Measurements from ENCODE around the gene SNX11. TPM values are rescaled to one million over a fixed set of nuclear protein-coding genes. Genes with fewer than 3 reads are reported as not detected.
A peak's percentile ranks its signal among the peaks of the same experiment; 100 is the strongest.

SNX11 gene
- total RNA-seq, 2 experiments from 2014 or later, result 20.2 to 23.0 TPM

- H3K27me3 Mint-ChIP-seq (ENCODE audit: low read depth), result no peaks in the 10 kb centered on the region
- DNase-seq, result no peak
- H3K4me1 Mint-ChIP-seq (ENCODE audit: low read depth), result peaks cover 40% of the 10 kb centered on the region
- peak overlapping the region; percentile 50 for H3K27ac Mint-ChIP-seq
- peaks cover 6% of the 10 kb centered on the region for H3K9me3 Mint-ChIP-seq
- peaks cover under 1% of the 10 kb centered on the region for H3K36me3 Mint-ChIP-seq (ENCODE audit: low read depth)
- CTCF ChIA-PET, result interaction anchor here (0.7 kb wide), 1 partner anchor 12 kb away, joined by 3 read pairs; no protein-coding TSS in a partner anchor
- peak overlapping the region; percentile 97 for H3K4me3 Mint-ChIP-seq
- intact Hi-C loops (cut with micrococcal nuclease), result loop anchor here (1.0 to 10.0 kb wide), 5 partner anchors 52 to 1094 kb away; partner anchors contain the start of genes ATP5MC1, NFE2L1 and SCRN2
Measured at GRCh38 chr17:48100591-48101011, 7.0 kb upstream of the SNX11 start.

GRCh38 chr17:48101012-48101720, 6.4 kb upstream of the SNX11 start, which contains the start of gene CBX1:
CBX1 (minus strand) TSS chr17:48101478; CDS start chr17:48077004, 24,474 bp downstream.
- CTCF ChIA-PET, result interaction anchor here (0.7 to 0.8 kb wide), 2 partner anchors 12 to 30 kb away, joined by 3 read pairs; no protein-coding TSS in a partner anchor
- Mint-ChIP-seq H3K27me3 (ENCODE audit: low read depth) (no peaks in the 10 kb centered on the region), H3K27ac (peak within 1 kb of the TSS; percentile 81), H3K36me3 (ENCODE audit: low read depth) (no peaks in the 10 kb centered on the region), H3K4me1 (ENCODE audit: low read depth) (peaks cover 34% of the 10 kb centered on the region), H3K4me3 (peak within 1 kb of the TSS; percentile 97), H3K9me3 (peaks cover 6% of the 10 kb centered on the region)
- peak; percentile 95 for DNase-seq
- intact Hi-C loops (cut with micrococcal nuclease), result loop anchor here (1.0 to 10.0 kb wide), 5 partner anchors 53 to 1094 kb away; partner anchors contain the start of genes ATP5MC1, NFE2L1 and SCRN2

- Mint-ChIP-seq H3K27me3 (ENCODE audit: low read depth) (no peaks in the 10 kb centered on the region), H3K9me3 (peaks cover 6% of the 10 kb centered on the region), H3K4me1 (ENCODE audit: low read depth) (peaks cover 35% of the 10 kb centered on the region), H3K36me3 (ENCODE audit: low read depth) (no peaks in the 10 kb centered on the region), H3K4me3 (peak overlapping the region; percentile 97), H3K27ac (peak overlapping the region; percentile 81)
- DNase-seq, result no peak
- CTCF ChIA-PET, result interaction anchor here (0.6 to 0.8 kb wide), 2 partner anchors 27 to 29 kb away, joined by 3 read pairs; no protein-coding TSS in a partner anchor
- intact Hi-C loops (cut with micrococcal nuclease), result loop anchor here (5.0 to 10.0 kb wide), 3 partner anchors 257 to 1093 kb away; partner anchors contain the start of genes ATP5MC1 and SCRN2
Measured at GRCh38 chr17:48102043-48102750, 5.4 kb upstream of the SNX11 start.

- Mint-ChIP-seq H3K36me3 (ENCODE audit: low read depth) (no peaks in the 10 kb centered on the region), H3K27me3 (ENCODE audit: low read depth) (no peaks in the 10 kb centered on the region), H3K9me3 (peaks cover 6% of the 10 kb centered on the region), H3K4me1 (ENCODE audit: low read depth) (peaks cover 37% of the 10 kb centered on the region), H3K4me3 (peak overlapping the region; percentile 50), H3K27ac (no peak overlapping the region)
- CTCF ChIA-PET, result interaction anchor here (0.6 to 1.1 kb wide), 2 partner anchors 26 to 30 kb away, joined by 3 to 4 read pairs; no protein-coding TSS in a partner anchor
- DNase-seq, result peak; percentile 63
- intact Hi-C loops (cut with micrococcal nuclease), result loop anchor here (5.0 to 10.0 kb wide), 3 partner anchors 258 to 1092 kb away; partner anchors contain the start of genes ATP5MC1 and SCRN2
Measured at GRCh38 chr17:48102798-48103715, 4.5 kb upstream of the SNX11 start.

- H3K36me3 Mint-ChIP-seq (ENCODE audit: low read depth), result no peaks in the 10 kb centered on the region
- peaks cover 6% of the 10 kb centered on the region for H3K9me3 Mint-ChIP-seq
- intact Hi-C loops (cut with micrococcal nuclease), result loop anchor here (5.0 to 10.0 kb wide), 3 partner anchors 260 to 1090 kb away; partner anchors contain the start of genes ATP5MC1 and SCRN2
- DNase-seq, result no peak
- H3K27me3 Mint-ChIP-seq (ENCODE audit: low read depth), result no peaks in the 10 kb centered on the region
- CTCF ChIA-PET, result interaction anchor here (1.1 kb wide), 1 partner anchor 157 kb away, joined by 5 read pairs; no protein-coding TSS in a partner anchor
- no peak overlapping the region for H3K27ac Mint-ChIP-seq
- peaks cover 46% of the 10 kb centered on the region for H3K4me1 Mint-ChIP-seq (ENCODE audit: low read depth)
- H3K4me3 Mint-ChIP-seq, result no peak overlapping the region
Measured at GRCh38 chr17:48104440-48104839, 3.1 kb upstream of the SNX11 start.

- intact Hi-C loops (cut with micrococcal nuclease), result loop anchor here (1.0 to 10.0 kb wide), 4 partner anchors 58 to 1088 kb away; partner anchors contain the start of genes NFE2L1, SCRN2 and SP2
- H3K4me3 Mint-ChIP-seq, result peak overlapping the region; percentile 97
- CTCF ChIA-PET, result interaction anchor here (0.6 to 1.4 kb wide), 3 partner anchors 20 to 82 kb away, joined by 3 to 4 read pairs (median 4); no protein-coding TSS in a partner anchor
- peaks cover 53% of the 10 kb centered on the region for H3K4me1 Mint-ChIP-seq (ENCODE audit: low read depth)
- peaks cover 6% of the 10 kb centered on the region for H3K9me3 Mint-ChIP-seq
- no peak for DNase-seq
- no peak overlapping the region for H3K27ac Mint-ChIP-seq
- no peaks in the 10 kb centered on the region for H3K36me3 Mint-ChIP-seq (ENCODE audit: low read depth)
- no peaks in the 10 kb centered on the region for H3K27me3 Mint-ChIP-seq (ENCODE audit: low read depth)
Measured at GRCh38 chr17:48106802-48107136, 797 bp upstream of the SNX11 start.

- Mint-ChIP-seq H3K27ac (peak overlapping the region; percentile 94), H3K4me3 (no peak overlapping the region), H3K9me3 (no peaks in the 10 kb centered on the region), H3K4me1 (ENCODE audit: low read depth) (peaks cover 57% of the 10 kb centered on the region), H3K27me3 (ENCODE audit: low read depth) (no peaks in the 10 kb centered on the region), H3K36me3 (ENCODE audit: low read depth) (peaks cover 11% of the 10 kb centered on the region)
- CTCF ChIA-PET, result interaction anchor here (0.7 kb wide), 1 partner anchor 28 kb away, joined by 5 read pairs; no protein-coding TSS in a partner anchor
- no peak for DNase-seq
- intact Hi-C loops (cut with micrococcal nuclease), result loop anchor here (5.0 kb wide), 1 partner anchor 317 kb away; no protein-coding TSS in a partner anchor
Measured at GRCh38 chr17:48110761-48111160, 3.2 kb downstream of the SNX11 start.

- Mint-ChIP-seq H3K27me3 (ENCODE audit: low read depth) (no peaks in the 10 kb centered on the region), H3K27ac (peak overlapping the region; percentile 94), H3K4me1 (ENCODE audit: low read depth) (peaks cover 54% of the 10 kb centered on the region), H3K9me3 (no peaks in the 10 kb centered on the region), H3K36me3 (ENCODE audit: low read depth) (peaks cover 11% of the 10 kb centered on the region), H3K4me3 (peak overlapping the region; percentile 44)
- CTCF ChIA-PET, result interaction anchor here (0.6 to 3.1 kb wide), 7 partner anchors 17 to 451 kb away, joined by 3 to 14 read pairs (median 4); no protein-coding TSS in a partner anchor
- intact Hi-C loops (cut with micrococcal nuclease), result loop anchor here (2.0 to 5.0 kb wide), 3 partner anchors 19 to 315 kb away; no protein-coding TSS in a partner anchor
- no peak for DNase-seq
Measured at GRCh38 chr17:48111937-48112241, 4.3 kb downstream of the SNX11 start.

GRCh38 chr17:48113201-48113676, 5.7 kb downstream of the SNX11 start:
- H3K4me1 Mint-ChIP-seq (ENCODE audit: low read depth), result peaks cover 46% of the 10 kb centered on the region
- H3K9me3 Mint-ChIP-seq, result no peaks in the 10 kb centered on the region
- peak overlapping the region; percentile 94 for H3K27ac Mint-ChIP-seq
- CTCF ChIA-PET, result interaction anchor here (0.6 to 3.1 kb wide), 10 partner anchors 8 to 314 kb away, joined by 3 to 14 read pairs (median 3); no protein-coding TSS in a partner anchor
- intact Hi-C loops (cut with micrococcal nuclease), result loop anchor here (2.0 to 5.0 kb wide), 3 partner anchors 18 to 314 kb away; no protein-coding TSS in a partner anchor
- peaks cover 15% of the 10 kb centered on the region for H3K36me3 Mint-ChIP-seq (ENCODE audit: low read depth)
- peak overlapping the region; percentile 46 for H3K4me3 Mint-ChIP-seq
- DNase-seq, result peak; percentile 79
- H3K27me3 Mint-ChIP-seq (ENCODE audit: low read depth), result no peaks in the 10 kb centered on the region

GRCh38 chr17:48121923-48122664, 14.5 kb downstream of the SNX11 start:
- peaks cover 26% of the 10 kb centered on the region for H3K36me3 Mint-ChIP-seq (ENCODE audit: low read depth)
- H3K4me3 Mint-ChIP-seq, result no peak overlapping the region
- H3K9me3 Mint-ChIP-seq, result no peaks in the 10 kb centered on the region
- H3K27me3 Mint-ChIP-seq (ENCODE audit: low read depth), result no peaks in the 10 kb centered on the region
- no peaks in the 10 kb centered on the region for H3K4me1 Mint-ChIP-seq (ENCODE audit: low read depth)
- CTCF ChIA-PET, result interaction anchor here (0.6 to 5.3 kb wide), 6 partner anchors 9 to 49 kb away, joined by 3 to 39 read pairs (median 4); no protein-coding TSS in a partner anchor
- H3K27ac Mint-ChIP-seq, result no peak overlapping the region
- DNase-seq, result no peak
- intact Hi-C loops (cut with micrococcal nuclease), result no loop called here

All from activated naive CD4-positive, alpha-beta T cell treated with anti-CD3 and anti-CD28 coated beads for 36 hours (primary cell).